HG03103 (cell line): Measurements from ENCODE around the gene SLC26A11.
"Not testable (repeated sequence)": the region's sequence is repeated elsewhere in the genome, so short reads cannot be mapped to it uniquely, and the experiment has no call there.

Source experiments
- ATAC-seq: cut with Tn5 transposase; IDR thresholded peaks from one replicate; pipeline ENCODE4 v1.9.1; 2021; ENCODE audit warnings: low read depth; ENCODE audit not compliant: unreplicated experiment

Gene SLC26A11

DNA sequence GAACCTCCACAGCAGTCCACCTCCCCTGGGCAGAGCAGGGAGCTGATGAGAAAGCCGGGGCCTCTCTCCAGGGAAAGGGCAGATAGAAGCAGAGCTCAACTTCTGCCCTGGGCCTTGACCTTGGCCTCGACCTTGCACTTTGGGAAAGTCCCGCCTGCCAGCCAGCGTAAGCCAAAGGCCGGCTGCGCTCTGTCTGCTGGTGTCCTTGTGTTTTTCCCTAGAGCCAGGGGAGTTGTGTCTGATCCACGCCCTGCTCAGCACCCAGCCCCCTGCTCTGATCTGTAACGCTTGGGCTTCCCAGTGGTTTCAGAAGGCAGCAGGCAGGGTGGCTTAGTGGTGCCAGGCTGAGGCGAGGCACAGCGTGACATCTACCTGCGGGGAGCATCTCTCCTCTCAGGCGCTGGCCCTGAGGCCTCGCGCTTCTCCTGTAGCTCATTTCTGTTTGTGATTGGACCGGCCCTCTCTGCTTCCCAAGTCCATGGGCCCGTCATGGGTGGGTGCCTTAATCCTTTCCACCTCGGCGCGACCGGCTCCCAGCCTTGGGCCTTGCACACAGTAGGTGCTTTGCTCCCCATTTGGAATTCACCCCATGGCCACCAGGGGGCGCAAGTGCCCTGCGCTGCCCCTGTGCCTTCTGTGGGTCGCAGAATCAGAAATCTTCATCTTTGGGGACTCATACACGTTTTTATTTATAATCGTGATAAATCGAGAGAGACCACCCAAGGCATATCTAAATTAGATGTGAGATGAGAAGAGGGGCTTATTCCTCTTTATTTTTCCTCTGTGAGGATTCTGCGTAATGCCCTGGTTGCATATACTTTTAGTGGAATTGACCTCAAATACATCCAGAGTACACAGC lies 24.3 kb upstream of the SLC26A11 start:
- ATAC-seq, result no peak

DNA sequence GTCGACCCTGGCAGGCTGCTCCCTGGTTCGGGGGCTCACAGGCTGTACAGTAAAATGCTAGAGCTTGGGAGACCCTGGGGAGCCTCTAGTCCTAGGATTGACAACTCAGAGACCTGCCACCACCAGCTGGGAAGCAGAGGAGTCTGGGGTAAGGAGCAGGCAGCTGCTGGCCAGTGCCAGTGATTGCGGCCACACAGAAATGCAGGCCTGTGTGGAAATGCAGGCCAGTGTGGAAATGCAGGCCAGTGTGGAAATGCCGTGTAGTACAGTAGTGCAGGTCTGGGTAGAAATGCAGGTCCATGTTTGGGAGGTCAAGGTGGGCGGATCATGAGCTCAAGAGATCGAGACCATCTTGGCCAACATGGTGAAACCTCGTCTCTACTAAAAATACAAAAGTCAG lies 23.6 kb upstream of the SLC26A11 start:
- no peak for ATAC-seq

GRCh38 chr17:80198144-80198661 lies 22.0 kb upstream of the SLC26A11 start:
- no peak for ATAC-seq

- not testable (repeated sequence) for ATAC-seq
Measured at GRCh38 chr17:80199295-80199694, 20.9 kb upstream of the SLC26A11 start.

DNA sequence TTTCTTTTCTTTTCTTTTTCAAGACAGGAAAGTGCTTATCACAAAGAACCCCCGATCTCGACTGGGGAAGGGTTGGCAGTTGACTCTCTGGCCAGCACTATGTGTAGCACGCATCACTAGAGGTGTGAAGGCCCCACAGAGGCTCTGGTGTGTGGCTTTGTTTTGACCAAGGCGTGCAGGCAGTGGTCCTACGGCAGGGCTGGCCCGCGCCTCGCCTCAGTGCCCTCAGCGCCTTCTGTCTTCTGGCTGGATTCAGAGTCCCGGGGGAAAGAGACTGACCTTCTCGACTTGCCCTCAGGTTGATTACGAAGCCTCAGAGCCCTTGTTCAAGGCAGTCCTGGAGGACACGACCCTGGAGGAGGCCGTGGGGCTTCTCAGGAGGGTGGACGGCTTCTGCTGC lies 18.8 kb upstream of the SLC26A11 start:
- ATAC-seq, result no peak

DNA sequence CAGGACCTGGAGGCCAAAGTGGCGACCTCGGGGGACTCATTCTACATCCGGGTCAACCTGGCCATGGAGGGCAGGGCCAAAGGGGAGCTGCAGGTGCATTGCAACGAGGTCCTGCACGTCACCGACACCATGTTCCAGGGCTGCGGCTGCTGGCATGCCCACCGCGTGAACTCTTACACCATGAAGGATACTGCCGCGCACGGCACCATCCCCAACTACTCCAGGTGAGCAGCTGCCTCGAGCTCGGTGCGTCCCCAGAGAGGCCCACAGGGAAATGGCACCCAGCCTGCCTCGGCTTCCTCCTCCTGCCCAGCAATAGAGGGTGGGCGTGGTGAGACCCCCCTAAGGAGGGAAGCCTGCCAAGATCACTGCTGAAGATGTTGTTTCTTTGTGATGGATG lies 18.0 kb upstream of the SLC26A11 start:
- no peak for ATAC-seq

DNA sequence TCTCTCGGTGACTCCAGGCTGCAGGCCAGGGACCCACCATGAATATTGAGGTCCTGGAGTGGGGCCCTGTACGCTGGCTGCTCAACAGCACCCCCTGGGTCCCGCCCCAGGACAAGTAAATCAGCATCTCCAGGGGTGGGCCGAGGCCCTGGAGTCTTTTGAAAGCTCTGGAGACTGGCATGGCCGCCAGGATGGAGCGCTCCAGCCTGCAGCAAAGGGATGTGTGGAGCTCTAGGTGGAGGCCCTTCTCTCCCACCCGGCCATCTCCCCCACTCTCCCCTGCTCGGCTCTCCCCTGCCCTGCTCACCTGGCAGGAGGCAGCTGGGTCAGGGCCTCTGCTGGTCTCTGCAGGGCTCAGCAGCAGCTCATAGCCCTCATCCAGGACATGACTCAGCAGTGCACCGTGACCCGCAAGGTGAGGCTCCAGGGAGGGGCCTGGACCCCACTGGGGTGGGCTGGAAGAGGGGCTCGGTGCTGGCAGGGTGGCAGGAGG lies 16.7 kb upstream of the SLC26A11 start:
- ATAC-seq, result no peak

DNA sequence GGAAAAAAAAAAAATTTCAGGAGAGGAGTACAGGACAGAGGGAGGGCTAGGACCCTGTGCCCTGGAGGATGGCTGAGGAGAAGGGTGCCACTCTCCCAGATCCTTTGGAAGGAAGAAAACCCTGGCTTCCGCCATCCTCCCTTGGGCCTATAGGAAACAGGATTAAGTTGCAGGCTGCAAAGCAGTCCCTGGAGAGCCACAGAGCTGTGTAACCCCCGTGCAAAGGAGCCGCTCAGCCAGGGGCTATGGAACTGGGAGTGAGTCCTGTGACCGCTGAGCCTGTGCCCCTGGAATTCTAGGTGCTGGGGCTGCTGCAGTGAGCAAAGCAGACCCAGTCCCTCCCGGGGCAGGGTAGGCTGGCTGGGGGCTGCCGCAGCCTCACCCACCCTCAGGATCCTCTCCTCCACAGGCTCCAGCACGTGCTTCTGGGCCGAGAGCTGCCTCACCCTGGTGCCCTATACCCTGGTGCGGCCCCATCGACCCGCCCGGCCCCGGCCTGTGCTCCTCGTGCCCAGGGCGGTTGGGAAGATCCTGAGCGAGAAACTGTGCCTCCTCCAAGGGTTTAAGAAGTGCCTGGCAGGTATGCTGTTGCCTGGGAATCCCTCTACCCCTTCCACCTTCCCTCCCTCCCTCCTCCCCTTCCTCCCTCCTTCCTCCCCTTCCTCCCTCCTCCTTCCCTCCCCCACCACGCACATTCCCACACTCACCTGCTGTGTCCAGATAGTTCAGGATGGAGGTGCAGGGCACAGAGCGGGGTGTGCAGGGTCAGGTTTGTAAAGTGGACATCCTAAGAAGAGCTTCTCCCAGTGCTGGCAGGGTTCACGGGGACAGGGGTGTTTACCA lies 15.4 kb upstream of the SLC26A11 start:
- ATAC-seq, result no peak

DNA sequence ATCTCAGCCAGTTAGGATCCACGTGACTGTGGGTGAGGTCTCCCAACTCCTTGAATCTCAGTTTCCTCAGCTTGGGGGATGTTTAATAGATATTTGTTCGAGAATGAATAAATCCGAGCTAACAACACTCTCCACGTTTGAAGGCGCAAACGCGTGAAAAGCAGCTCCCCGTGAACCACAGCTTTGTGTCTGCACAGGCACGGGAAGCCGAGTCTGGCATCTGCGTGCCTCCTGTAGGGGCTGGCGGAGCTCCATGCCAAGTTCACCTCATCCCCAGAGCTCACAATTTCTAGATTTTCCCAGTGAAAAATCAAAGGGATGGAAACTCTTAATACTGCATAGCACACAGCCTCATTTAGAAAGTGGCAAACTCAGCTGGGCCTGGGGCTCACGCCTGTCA lies 14.4 kb upstream of the SLC26A11 start:
- ATAC-seq, result no peak

- ATAC-seq, result no peak
Measured at GRCh38 chr17:80208050-80208449, 12.2 kb upstream of the SLC26A11 start.

GRCh38 chr17:80209765-80210164 lies 10.5 kb upstream of the SLC26A11 start:
- no peak for ATAC-seq

DNA sequence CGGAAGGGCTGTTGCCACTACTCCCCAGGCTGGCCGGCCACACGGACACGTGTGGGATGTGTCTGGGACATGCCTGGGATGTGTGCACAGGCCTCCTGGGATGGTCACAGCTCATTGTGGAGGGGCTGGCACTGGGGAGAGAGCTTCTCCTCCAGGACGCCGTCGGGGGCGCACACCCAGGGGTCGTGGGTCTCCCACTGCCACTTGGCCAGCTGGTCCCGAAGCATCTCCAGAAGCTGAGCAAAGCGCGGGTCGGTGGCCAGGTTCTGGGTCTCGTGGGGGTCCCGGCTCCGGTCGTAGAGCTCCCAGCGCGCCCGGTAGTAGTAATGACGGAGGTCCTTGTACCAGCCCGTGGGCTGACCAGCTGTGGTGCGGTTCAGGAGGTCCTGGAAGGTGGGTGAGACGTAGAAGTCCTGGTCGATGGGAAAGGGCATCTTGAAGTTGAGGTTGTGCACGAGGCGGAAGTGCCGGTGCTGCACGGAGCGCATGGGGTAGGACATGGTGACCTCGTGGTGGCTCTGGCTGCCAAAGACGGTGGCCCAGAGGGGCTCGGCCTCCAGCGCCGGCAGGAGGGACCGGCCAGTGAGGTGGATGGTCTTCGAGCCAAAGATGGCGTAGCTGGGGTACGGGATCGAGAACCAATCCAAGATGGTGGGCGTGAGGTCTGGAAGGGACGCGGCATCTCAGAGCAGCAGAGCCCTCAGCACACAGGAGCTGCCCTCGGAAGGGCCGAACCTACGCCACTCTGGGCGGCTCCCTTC lies 9.7 kb upstream of the SLC26A11 start:
- ATAC-seq, result no peak

GRCh38 chr17:80212109-80212508 lies 8.1 kb upstream of the SLC26A11 start:
- ATAC-seq, result no peak

DNA sequence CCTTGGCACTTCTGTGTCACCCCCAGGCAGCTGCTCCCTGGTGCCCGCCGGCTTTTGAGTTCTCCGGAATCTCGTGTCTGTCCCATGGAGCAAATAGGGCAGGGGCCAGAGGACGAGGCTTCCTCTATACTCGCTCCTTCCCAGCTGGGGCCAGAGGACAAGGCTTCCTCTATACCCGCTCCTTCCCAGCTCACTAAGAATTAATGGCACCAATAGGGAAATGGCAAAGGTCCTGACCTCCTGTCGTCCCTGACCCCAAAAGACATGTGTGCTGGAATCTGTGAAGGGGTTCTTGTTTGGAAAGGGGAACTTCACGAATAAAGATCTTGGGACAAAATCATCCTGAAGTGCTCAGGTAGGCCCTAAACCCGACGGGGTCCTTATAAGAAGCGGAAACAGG lies 7.7 kb upstream of the SLC26A11 start:
- ATAC-seq, result no peak

DNA sequence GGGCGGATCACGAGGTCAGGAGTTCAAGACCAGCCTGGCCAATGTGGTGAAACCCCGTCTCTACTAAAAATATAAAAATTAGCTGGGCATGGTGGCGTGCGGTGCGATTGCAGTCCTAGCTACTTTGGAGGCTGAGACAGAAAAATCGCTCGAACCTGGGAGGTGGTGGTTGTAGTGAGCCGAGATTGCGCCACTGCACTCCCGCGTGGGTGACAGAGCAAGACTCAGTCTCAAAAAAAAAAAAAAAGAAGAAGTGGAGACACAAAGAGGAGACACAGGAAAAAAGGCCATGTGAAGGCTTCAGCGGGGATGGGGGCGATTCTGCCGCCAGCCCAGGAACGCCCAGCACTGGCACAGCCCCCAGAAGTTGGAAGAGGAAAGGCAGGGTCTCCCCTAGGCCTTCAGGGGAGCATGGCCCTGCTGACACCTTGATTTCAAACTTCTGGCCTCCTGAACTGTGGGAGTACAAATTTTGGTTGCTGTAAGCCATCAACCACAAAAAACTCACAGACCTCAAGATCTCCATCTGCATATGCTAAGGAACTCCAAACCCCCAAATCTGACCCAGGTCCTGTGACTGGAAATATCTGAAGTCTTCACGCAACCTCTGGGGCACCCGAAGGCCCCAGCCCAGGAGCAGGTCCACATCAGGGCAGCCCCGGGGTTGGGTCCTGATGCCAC lies 7.1 kb upstream of the SLC26A11 start:
- no peak for ATAC-seq

- ATAC-seq, result no peak
Measured at GRCh38 chr17:80213643-80213975, 6.6 kb upstream of the SLC26A11 start.

- ATAC-seq, result no peak
Measured at GRCh38 chr17:80214012-80214877, 6.0 kb upstream of the SLC26A11 start.

DNA sequence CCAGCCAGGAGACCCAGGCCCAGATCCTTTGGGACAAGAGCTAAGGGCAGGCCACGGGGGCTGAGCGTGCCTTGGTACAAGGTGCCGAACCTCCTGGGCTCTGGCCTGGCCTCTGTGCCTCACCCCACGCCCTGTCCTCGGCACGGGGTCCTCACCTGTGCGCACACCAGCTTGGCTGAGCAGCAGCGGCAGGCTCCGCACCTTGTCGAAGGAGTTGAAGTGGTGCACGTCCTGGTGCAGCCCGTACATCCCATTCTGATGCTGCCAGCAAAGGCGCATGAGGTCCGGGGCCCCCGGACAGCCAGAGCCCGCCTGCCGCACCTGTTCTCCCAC lies 5.4 kb upstream of the SLC26A11 start:
- ATAC-seq, result no peak
